PFSK-1 (cell line): Measurements from ENCODE around the gene NKAIN2.

ENCODE experiments used
- FOXP2 ChIP-seq: optimal IDR thresholded peaks from 2 replicates; pipeline ENCODE3; 2011; ENCODE audit warnings: borderline replicate concordance, control low read depth, inconsistent platforms; ENCODE audit not compliant: insufficient read depth; ENCODE audit errors: extremely low read length, extremely low read depth
- POLR2AphosphoS5 ChIP-seq: IDR thresholded peaks from 2 replicates; pipeline ENCODE4 v1.6.1; 2012; ENCODE audit warnings: low read depth, mild to moderate bottlenecking, control low read depth, low read length, moderate library complexity
- SIN3A ChIP-seq: IDR thresholded peaks from 2 replicates; pipeline ENCODE4 v1.6.1; 2012; ENCODE audit warnings: mild to moderate bottlenecking, low read length, moderate library complexity, borderline replicate concordance; ENCODE audit not compliant: insufficient read depth
- TAF1 ChIP-seq: IDR thresholded peaks from 2 replicates; pipeline ENCODE4 v1.6.1; 2012; ENCODE audit warnings: low read length, control low read depth, borderline replicate concordance; ENCODE audit not compliant: insufficient read depth
- TF ChIP-seq, protein P1 (sequence below), 2 experiments: IDR thresholded peaks; 2 replicates each; pipeline versions ENCODE4 v1.6.1 to v1.8.0; 2011 to 2012; ENCODE audit warnings: low read depth in 2 of 2, low read length in 2 of 2, control low read depth in 1 of 2, inconsistent platforms in 1 of 2, mild to moderate bottlenecking in 1 of 2, moderate library complexity in 1 of 2; ENCODE audit not compliant: insufficient read depth in 1 of 2

The NKAIN2 gene

DNA sequence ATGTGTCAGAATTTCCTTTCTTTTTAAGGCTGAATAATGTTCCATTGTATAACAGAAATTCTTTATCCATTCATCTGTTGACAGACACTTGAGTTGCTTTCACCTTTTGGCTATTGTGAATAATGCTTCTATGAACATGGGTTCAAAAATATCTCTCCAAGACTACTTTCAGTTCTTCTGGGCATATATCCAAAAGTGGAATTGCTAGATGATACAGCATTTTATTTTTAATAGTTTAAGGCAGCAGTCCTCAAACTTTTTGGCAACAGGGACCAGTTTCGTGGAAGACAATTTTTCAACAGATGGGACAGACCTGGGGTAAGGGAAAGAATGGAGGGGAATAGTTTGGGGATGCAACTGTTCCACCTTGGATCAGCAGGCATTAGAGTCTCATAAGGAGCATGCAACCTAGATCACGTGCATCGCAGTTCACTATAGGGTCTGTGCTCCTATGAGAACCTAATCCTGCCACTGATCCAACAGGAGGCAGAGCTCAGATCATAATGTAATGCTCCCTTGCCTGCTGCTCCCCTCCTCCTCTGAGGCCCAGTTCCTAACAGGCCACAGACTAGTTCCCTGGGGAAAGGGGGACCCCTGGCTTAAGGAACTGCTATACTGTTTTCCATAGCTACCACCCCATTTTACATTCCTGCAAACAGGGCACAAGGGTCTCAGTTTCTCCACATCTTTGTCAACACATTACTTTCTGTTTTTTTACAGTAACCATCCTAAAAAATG, 918.6 kb downstream of the NKAIN2 start:
- TF ChIP-seq SIN3A, result no peak
- no peak for TF ChIP-seq FOXP2
- TF ChIP-seq, protein P1, sequence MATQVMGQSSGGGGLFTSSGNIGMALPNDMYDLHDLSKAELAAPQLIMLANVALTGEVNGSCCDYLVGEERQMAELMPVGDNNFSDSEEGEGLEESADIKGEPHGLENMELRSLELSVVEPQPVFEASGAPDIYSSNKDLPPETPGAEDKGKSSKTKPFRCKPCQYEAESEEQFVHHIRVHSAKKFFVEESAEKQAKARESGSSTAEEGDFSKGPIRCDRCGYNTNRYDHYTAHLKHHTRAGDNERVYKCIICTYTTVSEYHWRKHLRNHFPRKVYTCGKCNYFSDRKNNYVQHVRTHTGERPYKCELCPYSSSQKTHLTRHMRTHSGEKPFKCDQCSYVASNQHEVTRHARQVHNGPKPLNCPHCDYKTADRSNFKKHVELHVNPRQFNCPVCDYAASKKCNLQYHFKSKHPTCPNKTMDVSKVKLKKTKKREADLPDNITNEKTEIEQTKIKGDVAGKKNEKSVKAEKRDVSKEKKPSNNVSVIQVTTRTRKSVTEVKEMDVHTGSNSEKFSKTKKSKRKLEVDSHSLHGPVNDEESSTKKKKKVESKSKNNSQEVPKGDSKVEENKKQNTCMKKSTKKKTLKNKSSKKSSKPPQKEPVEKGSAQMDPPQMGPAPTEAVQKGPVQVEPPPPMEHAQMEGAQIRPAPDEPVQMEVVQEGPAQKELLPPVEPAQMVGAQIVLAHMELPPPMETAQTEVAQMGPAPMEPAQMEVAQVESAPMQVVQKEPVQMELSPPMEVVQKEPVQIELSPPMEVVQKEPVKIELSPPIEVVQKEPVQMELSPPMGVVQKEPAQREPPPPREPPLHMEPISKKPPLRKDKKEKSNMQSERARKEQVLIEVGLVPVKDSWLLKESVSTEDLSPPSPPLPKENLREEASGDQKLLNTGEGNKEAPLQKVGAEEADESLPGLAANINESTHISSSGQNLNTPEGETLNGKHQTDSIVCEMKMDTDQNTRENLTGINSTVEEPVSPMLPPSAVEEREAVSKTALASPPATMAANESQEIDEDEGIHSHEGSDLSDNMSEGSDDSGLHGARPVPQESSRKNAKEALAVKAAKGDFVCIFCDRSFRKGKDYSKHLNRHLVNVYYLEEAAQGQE (IDR thresholded peaks at IDR 0.05; ENCODE audit: insufficient read depth in 1 of 2, low read depth in 2 of 2, low read length in 2 of 2), result no peak
- TF ChIP-seq TAF1, result no peak
- TF ChIP-seq POLR2AphosphoS5, result no peak

DNA sequence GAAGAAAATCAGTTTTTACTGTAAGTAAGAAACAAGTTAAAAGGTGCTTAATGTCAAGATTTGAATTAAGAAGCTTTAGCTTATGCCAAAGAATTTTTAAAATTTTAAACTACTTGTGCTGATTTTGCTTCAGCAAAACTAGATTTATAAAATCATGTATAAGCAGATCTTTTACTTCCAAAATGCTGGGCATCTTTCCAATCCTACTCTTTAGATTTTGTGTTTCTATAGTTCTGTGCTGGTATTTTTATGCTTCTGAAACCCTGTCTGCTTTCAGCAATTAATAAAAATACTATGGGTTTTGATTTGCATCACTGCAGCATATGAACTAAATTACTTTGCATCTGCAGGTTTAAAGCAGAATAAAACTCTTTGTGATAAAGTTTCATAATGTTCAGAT, 920.0 kb downstream of the NKAIN2 start:
- TF ChIP-seq POLR2AphosphoS5 (no peak), FOXP2 (no peak)

DNA sequence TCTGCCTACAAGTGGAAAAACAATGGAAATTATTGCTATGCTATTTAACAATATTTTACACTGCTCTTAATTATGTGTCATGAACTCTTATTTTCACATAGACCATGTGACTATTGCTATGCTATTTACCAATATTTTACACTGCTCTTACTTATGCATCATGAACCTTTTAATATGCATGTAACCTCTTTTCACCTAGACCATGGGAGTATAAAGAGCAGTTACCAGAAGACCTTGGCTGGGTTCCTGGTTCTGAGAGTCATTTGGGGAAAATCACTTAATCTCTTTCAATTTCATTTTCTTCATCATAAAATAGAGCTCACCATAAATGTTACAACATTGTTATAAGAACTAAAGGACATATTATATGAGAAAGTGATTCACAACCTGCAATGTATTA, 934.8 kb downstream of the NKAIN2 start:
- no peak for TF ChIP-seq SIN3A
- no peak for TF ChIP-seq TAF1
- TF ChIP-seq POLR2AphosphoS5, result no peak
- no peak for TF ChIP-seq FOXP2
- TF ChIP-seq, protein P1 (IDR thresholded peaks at IDR 0.05; ENCODE audit: insufficient read depth in 1 of 2, low read depth in 2 of 2, low read length in 2 of 2), result no peak

DNA sequence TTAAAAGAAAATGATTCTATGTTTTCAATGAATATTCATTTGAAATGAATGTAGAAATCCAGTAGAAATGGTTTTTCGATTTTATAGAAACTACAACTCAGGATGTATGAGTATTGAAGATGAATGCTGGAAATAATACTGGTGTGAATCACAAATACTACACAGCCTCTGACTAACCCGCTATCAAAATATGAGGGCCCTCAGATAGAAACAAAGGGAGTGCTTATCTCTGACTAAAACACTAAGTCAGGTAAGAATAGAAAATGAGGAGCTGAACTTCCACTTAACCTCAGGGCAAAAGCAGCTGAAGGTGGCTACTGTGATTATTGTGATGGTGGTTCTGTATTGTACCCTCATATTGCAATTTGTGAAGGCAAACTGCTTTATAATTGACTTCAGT, 937.7 kb downstream of the NKAIN2 start:
- TF ChIP-seq POLR2AphosphoS5, result no peak
- no peak for TF ChIP-seq SIN3A

DNA sequence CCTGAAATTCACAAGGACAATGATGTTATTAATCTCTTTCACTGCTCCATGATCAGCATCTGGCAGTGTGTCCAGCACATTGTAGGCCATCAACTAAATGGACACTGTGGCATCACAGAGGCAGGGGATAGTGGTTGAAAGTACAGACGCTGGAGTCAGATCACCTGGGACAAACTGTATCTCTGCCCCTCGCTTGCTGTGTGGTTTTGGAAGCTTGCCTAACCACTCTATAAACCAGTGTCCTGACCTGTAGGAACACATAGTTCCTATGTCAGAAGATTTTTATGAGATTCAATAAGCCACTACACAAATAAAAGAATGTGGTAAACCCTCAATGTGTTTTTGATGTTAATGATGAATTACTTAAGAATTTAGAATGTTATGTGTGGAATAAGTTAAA, 939.3 kb downstream of the NKAIN2 start:
- TF ChIP-seq POLR2AphosphoS5 (no peak), SIN3A (no peak), FOXP2 (no peak), TAF1 (no peak)
- TF ChIP-seq, protein P1 (IDR thresholded peaks at IDR 0.05; ENCODE audit: insufficient read depth in 1 of 2, low read depth in 2 of 2, low read length in 2 of 2), result no peak

DNA sequence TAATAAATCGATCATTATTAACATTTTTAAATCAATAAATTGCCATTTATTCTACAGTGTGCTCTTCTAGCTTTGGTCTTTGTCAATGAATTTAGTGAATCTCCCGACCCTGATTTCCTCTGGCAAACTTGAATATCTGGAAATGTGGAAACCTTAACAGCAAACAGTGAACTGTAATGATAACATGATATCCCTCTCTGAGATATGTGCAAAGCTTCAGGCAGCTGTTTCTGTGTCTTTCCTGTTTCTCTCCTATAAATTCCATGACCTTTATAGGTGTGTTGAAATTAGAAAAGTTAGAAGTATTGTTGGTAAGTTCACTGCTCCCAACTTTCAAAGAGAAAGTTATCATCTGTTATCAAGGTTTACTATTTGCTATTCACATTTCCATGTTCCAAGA, 939.8 kb downstream of the NKAIN2 start:
- no peak for TF ChIP-seq FOXP2
- no peak for TF ChIP-seq POLR2AphosphoS5
- no peak for TF ChIP-seq SIN3A
- no peak for TF ChIP-seq TAF1
- TF ChIP-seq, protein P1 (IDR thresholded peaks at IDR 0.05; ENCODE audit: insufficient read depth in 1 of 2, low read depth in 2 of 2, low read length in 2 of 2), result no peak
